GM13977 (cell line): ENCODE results near the gene CCDC12.

Source experiments
- DNase-seq: peaks from one replicate; pipeline ENCODE4 v3.0.0; 2012; ENCODE audit warnings: low spot score
- in situ Hi-C: fragments of 300-500 bp; cut with MboI; formaldehyde crosslinking; loops from one replicate; pipeline ENCODE4 v1.12.0; 2022; ENCODE audit warnings: low sequenced_read_pairs, low pct_unique_long_range_greater_than_20kb, mixed read lengths, inconsistent platforms; ENCODE audit not compliant: unreplicated experiment
- TF ChIP-seq, protein P1 (sequence below): IDR thresholded peaks from 2 replicates; pipeline ENCODE4 v1.5.1; 2012; ENCODE audit warnings: mild to moderate bottlenecking, control low read depth; ENCODE audit not compliant: insufficient read depth; ENCODE audit errors: extremely low read depth, missing control alignments

Gene CCDC12

DNA sequence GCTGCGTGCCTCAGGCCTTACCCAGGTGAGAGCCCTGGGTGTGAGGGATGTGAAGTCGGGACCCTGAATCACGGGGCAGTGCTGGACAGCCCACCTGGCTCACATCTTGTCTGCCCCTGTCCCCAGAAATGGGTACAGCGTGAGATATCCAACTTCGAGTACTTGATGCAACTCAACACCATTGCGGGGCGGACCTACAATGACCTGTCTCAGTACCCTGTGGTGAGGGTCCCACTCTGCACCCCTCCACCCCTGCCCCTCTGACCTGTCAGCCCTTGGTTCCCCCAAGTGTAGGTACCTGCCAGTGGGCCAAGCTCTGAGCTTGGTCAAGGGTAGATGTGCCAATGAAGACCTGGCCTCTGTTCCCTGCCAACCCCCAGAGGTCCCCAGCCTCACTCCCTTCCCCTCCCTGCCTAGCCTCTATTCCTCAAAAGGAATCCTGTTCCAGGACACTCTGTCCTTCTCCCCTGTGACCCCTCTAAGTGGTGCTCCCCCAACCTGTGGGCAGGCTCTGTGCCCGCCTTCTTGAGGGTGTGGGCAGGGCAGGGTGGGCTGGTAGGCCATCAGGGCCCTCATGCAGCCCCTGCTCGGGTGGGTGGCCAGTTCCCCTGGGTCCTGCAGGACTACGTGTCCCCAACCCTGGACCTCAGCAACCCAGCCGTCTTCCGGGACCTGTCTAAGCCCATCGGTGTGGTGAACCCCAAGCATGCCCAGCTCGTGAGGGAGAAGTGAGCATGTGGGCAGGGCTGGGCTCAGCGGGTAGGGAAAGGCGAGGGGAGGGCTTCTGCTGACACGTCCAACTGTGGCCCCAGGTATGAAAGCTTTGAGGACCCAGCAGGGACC, 28.0 kb upstream of the CCDC12 start:
- in situ Hi-C loops = no loop called here
- TF ChIP-seq, protein P1, sequence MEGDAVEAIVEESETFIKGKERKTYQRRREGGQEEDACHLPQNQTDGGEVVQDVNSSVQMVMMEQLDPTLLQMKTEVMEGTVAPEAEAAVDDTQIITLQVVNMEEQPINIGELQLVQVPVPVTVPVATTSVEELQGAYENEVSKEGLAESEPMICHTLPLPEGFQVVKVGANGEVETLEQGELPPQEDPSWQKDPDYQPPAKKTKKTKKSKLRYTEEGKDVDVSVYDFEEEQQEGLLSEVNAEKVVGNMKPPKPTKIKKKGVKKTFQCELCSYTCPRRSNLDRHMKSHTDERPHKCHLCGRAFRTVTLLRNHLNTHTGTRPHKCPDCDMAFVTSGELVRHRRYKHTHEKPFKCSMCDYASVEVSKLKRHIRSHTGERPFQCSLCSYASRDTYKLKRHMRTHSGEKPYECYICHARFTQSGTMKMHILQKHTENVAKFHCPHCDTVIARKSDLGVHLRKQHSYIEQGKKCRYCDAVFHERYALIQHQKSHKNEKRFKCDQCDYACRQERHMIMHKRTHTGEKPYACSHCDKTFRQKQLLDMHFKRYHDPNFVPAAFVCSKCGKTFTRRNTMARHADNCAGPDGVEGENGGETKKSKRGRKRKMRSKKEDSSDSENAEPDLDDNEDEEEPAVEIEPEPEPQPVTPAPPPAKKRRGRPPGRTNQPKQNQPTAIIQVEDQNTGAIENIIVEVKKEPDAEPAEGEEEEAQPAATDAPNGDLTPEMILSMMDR = no peak
- DNase-seq = no peak

DNA sequence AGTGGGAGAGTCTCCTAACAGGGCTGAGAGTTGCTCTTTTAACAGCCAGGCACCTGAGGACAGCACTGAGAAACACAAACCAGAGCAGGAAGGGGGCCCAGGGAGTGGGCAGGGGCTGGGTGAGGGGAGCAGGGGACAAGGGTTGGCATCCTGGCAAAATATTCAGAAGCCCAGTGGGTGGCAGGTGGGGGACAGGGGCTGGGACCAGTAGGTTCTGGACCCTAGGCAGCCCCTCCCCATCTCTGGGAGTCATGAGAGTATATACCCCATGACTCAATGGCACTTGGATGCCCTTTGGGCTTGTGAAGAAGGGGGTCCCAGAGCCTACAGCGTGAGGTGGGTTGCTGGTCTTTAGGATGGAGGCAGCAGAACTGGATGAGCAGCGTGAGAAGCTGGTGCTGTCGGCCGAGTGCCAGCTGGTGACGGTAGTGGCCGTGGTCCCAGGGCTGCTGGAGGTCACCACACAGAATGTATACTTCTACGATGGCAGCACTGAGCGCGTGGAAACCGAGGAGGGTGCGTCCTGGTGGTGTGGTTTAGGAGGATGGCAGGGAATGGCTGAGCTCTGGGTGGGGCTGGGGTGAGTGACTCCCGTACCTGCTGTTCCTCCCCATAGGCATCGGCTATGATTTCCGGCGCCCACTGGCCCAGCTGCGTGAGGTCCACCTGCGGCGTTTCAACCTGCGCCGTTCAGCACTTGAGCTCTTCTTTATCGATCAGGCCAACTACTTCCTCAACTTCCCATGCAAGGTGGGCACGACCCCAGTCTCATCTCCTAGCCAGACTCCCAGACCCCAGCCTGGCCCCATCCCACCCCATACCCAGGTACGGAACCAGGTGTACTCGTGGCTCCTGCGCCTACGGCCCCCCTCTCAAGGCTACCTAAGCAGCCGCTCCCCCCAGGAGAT, 27.2 kb upstream of the CCDC12 start:
- in situ Hi-C loops = no loop called here
- TF ChIP-seq, protein P1 = no peak
- DNase-seq = no peak

DNA sequence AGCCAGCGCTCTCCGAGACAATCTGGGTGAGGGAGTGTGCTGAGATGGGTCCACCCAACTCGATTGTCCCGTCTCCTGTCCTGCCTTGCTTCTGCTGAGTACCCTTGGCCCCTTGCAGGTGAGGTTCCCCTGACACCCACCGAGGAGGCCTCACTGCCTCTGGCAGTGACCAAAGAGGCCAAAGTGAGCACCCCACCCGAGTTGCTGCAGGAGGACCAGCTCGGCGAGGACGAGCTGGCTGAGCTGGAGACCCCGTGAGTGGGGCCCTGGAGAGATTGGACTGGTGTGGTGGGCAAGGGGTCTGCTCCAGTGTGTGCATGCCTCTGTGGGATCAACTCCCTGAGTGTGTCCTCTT, 26.5 kb upstream of the CCDC12 start:
- TF ChIP-seq, protein P1 = no peak
- DNase-seq = no peak
- in situ Hi-C loops = no loop called here

DNA sequence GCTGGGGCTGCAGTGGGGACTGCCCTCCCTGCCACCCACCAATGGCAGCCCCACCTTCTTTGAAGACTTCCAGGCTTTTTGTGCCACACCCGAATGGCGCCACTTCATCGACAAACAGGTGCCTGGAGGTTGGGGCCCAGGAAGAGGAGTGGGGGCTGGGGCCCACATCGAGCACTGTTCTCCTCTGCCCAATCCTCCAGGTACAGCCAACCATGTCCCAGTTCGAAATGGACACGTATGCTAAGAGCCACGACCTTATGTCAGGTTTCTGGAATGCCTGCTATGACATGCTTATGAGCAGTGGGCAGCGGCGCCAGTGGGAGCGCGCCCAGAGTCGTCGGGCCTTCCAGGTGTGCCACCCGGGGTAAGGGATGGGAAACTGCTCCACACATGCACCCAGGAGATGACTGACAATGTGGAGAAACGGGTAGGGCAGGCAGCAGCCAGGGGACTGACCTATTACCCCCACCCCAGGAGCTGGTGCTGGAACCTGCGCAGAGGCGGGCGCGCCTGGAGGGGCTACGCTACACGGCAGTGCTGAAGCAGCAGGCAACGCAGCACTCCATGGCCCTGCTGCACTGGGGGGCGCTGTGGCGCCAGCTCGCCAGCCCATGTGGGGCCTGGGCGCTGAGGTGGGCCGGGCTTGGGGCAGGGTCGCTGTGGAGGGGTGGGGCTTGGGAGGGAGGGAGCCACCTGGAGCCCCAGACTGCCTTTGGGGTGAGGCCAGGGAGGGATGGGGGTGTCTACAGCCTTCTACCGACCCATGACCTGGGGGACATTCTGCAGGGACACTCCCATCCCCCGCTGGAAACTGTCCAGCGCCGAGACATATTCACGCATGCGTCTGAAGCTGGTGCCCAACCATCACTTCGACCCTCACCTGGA, 25.9 kb upstream of the CCDC12 start:
- TF ChIP-seq, protein P1 = peak; percentile 18
- in situ Hi-C loops = no loop called here
- no peak for DNase-seq

DNA sequence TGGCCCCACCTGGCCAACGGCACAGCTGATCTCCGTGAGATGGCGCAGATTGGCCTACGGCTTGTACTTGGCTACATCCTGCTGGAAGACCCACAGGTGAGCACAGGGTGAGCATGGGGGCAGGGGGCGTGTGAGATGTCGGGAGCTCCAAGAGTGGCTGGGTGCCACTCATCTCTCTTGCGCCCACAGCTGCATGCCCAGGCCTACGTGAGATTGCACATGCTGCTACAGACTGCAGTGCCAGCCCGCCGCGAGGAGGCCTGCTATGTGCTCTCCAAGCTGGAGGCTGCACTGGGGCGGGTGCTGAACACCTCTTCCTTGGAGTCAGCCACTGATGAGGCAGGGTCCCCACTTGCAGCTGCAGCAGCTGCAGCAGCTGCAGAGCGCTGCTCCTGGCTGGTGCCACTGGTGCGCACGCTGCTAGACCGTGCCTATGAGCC, 25.2 kb upstream of the CCDC12 start:
- TF ChIP-seq, protein P1 = no peak
- in situ Hi-C loops = no loop called here
- DNase-seq = no peak

DNA sequence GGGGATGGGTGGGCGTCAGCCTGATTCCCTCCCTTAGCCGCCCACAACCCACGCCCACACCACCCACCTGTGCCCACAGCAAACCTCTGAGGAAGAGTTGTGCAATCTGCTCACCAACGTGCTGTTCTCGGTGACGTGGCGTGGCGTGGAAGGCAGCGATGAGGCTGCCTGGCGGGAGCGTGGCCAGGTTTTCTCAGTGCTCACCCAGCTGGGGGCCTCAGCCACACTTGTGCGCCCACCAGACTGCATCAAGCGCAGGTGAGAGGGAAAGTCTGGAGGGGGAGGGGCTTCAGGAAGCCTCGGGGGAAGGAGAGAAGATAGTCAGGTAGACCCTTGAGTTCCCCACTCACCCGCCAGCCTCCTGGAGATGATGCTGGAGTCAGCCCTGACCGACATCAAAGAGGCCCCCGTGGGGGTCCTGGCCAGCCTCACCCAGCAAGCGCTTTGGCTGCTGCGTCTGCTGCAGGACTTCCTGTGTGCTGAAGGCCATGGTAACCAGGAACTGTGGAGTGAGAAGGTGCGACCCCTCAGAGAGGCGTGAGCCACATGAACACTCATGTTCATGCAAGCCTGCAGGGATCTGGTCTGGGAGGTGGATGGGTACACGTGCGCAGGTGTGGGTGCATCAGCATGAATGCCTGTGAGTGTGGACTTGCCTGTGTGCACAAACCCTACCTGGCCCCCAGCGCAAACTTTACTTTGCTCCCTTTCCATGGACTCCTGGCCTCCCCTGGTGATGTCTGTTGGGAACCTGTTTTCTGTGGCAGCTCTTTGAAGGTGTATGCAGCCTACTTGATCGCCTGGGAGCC, 24.6 kb upstream of the CCDC12 start:
- TF ChIP-seq, protein P1 = no peak
- no peak for DNase-seq
- in situ Hi-C loops = no loop called here
